Mammary epithelial cell (primary cell): ENCODE results near the gene UBE2J2.

ENCODE experiments used
- CTCF ChIP-seq, 2 donors: IDR thresholded peaks in 1 of 2; conservative IDR thresholded peaks in 1 of 2; 2 replicates each; pipeline ENCODE4 v1.5.1; 2011 to 2012; ENCODE audit warnings: inconsistent platforms in 2 of 2, low read length in 2 of 2, mild to moderate bottlenecking in 2 of 2, control low read depth in 1 of 2, low read depth in 1 of 2; ENCODE audit not compliant: insufficient read depth in 1 of 2; ENCODE audit errors: extremely low read depth in 1 of 2
- EZH2 ChIP-seq: IDR thresholded peaks from 2 replicates; pipeline ENCODE4 v1.6.1; 2012; ENCODE audit warnings: low read length, inconsistent platforms, borderline replicate concordance

GRCh38 chr1:1302951-1303509 is 29.4 kb upstream of the UBE2J2 start:
- TF ChIP-seq CTCF (conservative IDR thresholded peaks at IDR 0.05 in 1 of 2, IDR thresholded peaks at IDR 0.05 in 1 of 2; ENCODE audit: extremely low read depth in 1 of 2, insufficient read depth in 1 of 2, low read depth in 1 of 2, low read length in 2 of 2) = no peak
- no peak for TF ChIP-seq EZH2
